Trophoblast cell (in vitro differentiated cells and primary cell): ENCODE results near the gene NPC1.
"Not testable (repeated sequence)": the region's sequence is repeated elsewhere in the genome, so short reads cannot be mapped to it uniquely, and the experiment has no call there.

Experiments
- DNase-seq, 2 donors: peaks; one replicate each; pipeline ENCODE4 v3.0.0-alpha.2; 2016
- H2AFZ ChIP-seq: 2 replicates; pipeline ENCODE4 v1.6.1; 2013; ENCODE audit warnings: low read length, moderate library complexity, mild to moderate bottlenecking; ENCODE audit not compliant: insufficient read depth, poor library complexity
- H2AK5ac ChIP-seq: 2 replicates; pipeline ENCODE4 v1.6.1; 2013; ENCODE audit warnings: mild to moderate bottlenecking, low read length
- H2BK120ac ChIP-seq: 2 replicates; pipeline ENCODE4 v1.6.1; 2013; ENCODE audit warnings: low read length, mild to moderate bottlenecking, moderate library complexity; ENCODE audit not compliant: insufficient read depth, poor library complexity
- H2BK12ac ChIP-seq: 2 replicates; pipeline ENCODE4 v1.6.1; 2013; ENCODE audit warnings: mild to moderate bottlenecking, low read length, moderate library complexity
- H2BK5ac ChIP-seq: 2 replicates; pipeline ENCODE4 v1.6.1; 2013; ENCODE audit warnings: low read length, low read depth, moderate library complexity, mild to moderate bottlenecking; ENCODE audit not compliant: poor library complexity
- H3K14ac ChIP-seq: 2 replicates; pipeline ENCODE4 v1.6.1; 2013; ENCODE audit warnings: mild to moderate bottlenecking, low read length
- H3K18ac ChIP-seq: 2 replicates; pipeline ENCODE4 v1.6.1; 2013; ENCODE audit warnings: mild to moderate bottlenecking, low read length
- H3K23ac ChIP-seq: 2 replicates; pipeline ENCODE4 v1.6.1; 2013; ENCODE audit warnings: low read length
- H3K27ac ChIP-seq: 2 replicates; pipeline ENCODE4 v1.5.1; 2013; ENCODE audit warnings: low read depth, mild to moderate bottlenecking, inconsistent platforms, low read length, moderate library complexity
- H3K27me3 ChIP-seq: 2 replicates; pipeline ENCODE4 v1.6.1; 2013; ENCODE audit warnings: inconsistent platforms, mild to moderate bottlenecking, low read length, moderate library complexity; ENCODE audit not compliant: insufficient read depth
- H3K36me3 ChIP-seq, 2 experiments: 1 replicate in 1 of 2; 2 replicates in 1 of 2; pipeline ENCODE4 v1.6.1; 2013; ENCODE audit warnings: low read length in 2 of 2, mild to moderate bottlenecking in 2 of 2, moderate library complexity in 1 of 2; ENCODE audit not compliant: insufficient read depth in 2 of 2, control insufficient read depth in 1 of 2
- H3K4ac ChIP-seq: 2 replicates; pipeline ENCODE4 v1.6.1; 2013; ENCODE audit warnings: low read depth, mild to moderate bottlenecking, low read length, moderate library complexity
- H3K4me1 ChIP-seq, 2 experiments: 1 replicate in 1 of 2; 2 replicates in 1 of 2; pipeline ENCODE4 v1.6.1; 2013; ENCODE audit warnings: low read length in 2 of 2, mild to moderate bottlenecking in 2 of 2, moderate library complexity in 1 of 2; ENCODE audit not compliant: insufficient read depth in 2 of 2, control insufficient read depth in 1 of 2
- H3K4me2 ChIP-seq: 2 replicates; pipeline ENCODE4 v1.6.1; 2013; ENCODE audit warnings: inconsistent platforms, mild to moderate bottlenecking, low read length, moderate library complexity
- H3K4me3 ChIP-seq: 2 replicates; pipeline ENCODE4 v1.5.1; 2013; ENCODE audit warnings: mild to moderate bottlenecking, low read depth, low read length, inconsistent platforms
- H3K79me1 ChIP-seq: one replicate; pipeline ENCODE4 v1.6.1; 2013; ENCODE audit warnings: low read length
- H3K79me2 ChIP-seq: 2 replicates; pipeline ENCODE4 v1.6.1; 2013; ENCODE audit warnings: low read length, mild to moderate bottlenecking; ENCODE audit not compliant: control insufficient read depth, insufficient read depth, poor library complexity
- H3K9ac ChIP-seq: 2 replicates; pipeline ENCODE4 v1.6.1; 2013; ENCODE audit warnings: mild to moderate bottlenecking, low read length
- H3K9me3 ChIP-seq: 2 replicates; pipeline ENCODE4 v1.6.1; 2013; ENCODE audit warnings: low read depth, mild to moderate bottlenecking, control low read depth, inconsistent platforms, low read length; ENCODE audit not compliant: insufficient read depth
- H4K12ac ChIP-seq: 2 replicates; pipeline ENCODE4 v1.6.1; 2013; ENCODE audit warnings: low read depth, mild to moderate bottlenecking, low read length, moderate library complexity
- H4K8ac ChIP-seq: 2 replicates; pipeline ENCODE4 v1.6.1; 2013; ENCODE audit warnings: low read depth, mild to moderate bottlenecking, low read length, moderate library complexity
- H4K91ac ChIP-seq: one replicate; pipeline ENCODE4 v1.6.1; 2013; ENCODE audit warnings: low read depth, mild to moderate bottlenecking, low read length, moderate library complexity
- WGBS: extraction: QIAGEN DNeasy Blood & Tissue Kit; methylation state at CpG from one replicate; pipeline ENCODE4 v1.1.7; 2013; ENCODE audit warnings: missing lambda C conversion rate; ENCODE audit not compliant: insufficient read length, insufficient coverage; ENCODE audit errors: extremely low coverage; 5-methylcytosine and 5-hydroxymethylcytosine counted together

NPC1 gene

GRCh38 chr18:23493654-23494053 is 92.7 kb downstream of the NPC1 start:
- DNase-seq, result no peak

GRCh38 chr18:23489586-23489985 is 96.7 kb downstream of the NPC1 start:
- not testable (repeated sequence) for H3K36me3 ChIP-seq, H3K4ac ChIP-seq, H3K23ac ChIP-seq, H2BK12ac ChIP-seq, H3K9ac ChIP-seq, H2BK5ac ChIP-seq, H4K91ac ChIP-seq, H3K14ac ChIP-seq, H2BK120ac ChIP-seq, H2AK5ac ChIP-seq, H3K4me2 ChIP-seq, H3K27me3 ChIP-seq, H3K79me1 ChIP-seq, H3K4me1 ChIP-seq, H4K8ac ChIP-seq, DNase-seq, H4K12ac ChIP-seq, H3K79me2 ChIP-seq, H3K18ac ChIP-seq, H3K4me3 ChIP-seq, H3K9me3 ChIP-seq, H3K27ac ChIP-seq, H2AFZ ChIP-seq
- no CpG with 5 or more reads among the region's 5 CpGs for WGBS

More at GRCh38 chr18:23493654-23494053, 92.7 kb downstream of the NPC1 start:
- no peak overlapping the region for H3K9ac ChIP-seq
- H3K9me3 ChIP-seq, result no peaks in the 10 kb centered on the region
- no peak overlapping the region for H2AK5ac ChIP-seq
- no peak overlapping the region for H3K4ac ChIP-seq
- WGBS, result no CpG with 5 or more reads among the region's 1 CpG
- no peak overlapping the region for H2BK5ac ChIP-seq
- H4K91ac ChIP-seq, result no peak overlapping the region
- no peak overlapping the region for H3K18ac ChIP-seq
- no peak overlapping the region for H2AFZ ChIP-seq
- no peak overlapping the region for H3K23ac ChIP-seq
- no peaks in the 10 kb centered on the region for H3K4me1 ChIP-seq
- H4K12ac ChIP-seq, result no peak overlapping the region
- no peaks in the 10 kb centered on the region for H3K79me2 ChIP-seq
- no peaks in the 10 kb centered on the region for H3K27me3 ChIP-seq
- no peak overlapping the region for H3K4me3 ChIP-seq
- no peak overlapping the region for H2BK12ac ChIP-seq
- no peak overlapping the region for H2BK120ac ChIP-seq
- H3K36me3 ChIP-seq, result no peaks in the 10 kb centered on the region
- H4K8ac ChIP-seq, result no peak overlapping the region
- H3K79me1 ChIP-seq, result no peaks in the 10 kb centered on the region
- no peak overlapping the region for H3K4me2 ChIP-seq
- H3K27ac ChIP-seq, result no peak overlapping the region
- no peak overlapping the region for H3K14ac ChIP-seq

GRCh38 chr18:23487738-23488570 is 98.4 kb downstream of the NPC1 start:
- H3K23ac ChIP-seq, result no peak overlapping the region
- no peak overlapping the region for H3K14ac ChIP-seq
- no peak overlapping the region for H3K4me2 ChIP-seq
- H3K9me3 ChIP-seq, result no peaks in the 10 kb centered on the region
- no peak overlapping the region for H4K91ac ChIP-seq
- H2AFZ ChIP-seq, result no peak overlapping the region
- no peak overlapping the region for H2AK5ac ChIP-seq
- H3K4me1 ChIP-seq, result no peaks in the 10 kb centered on the region
- H4K8ac ChIP-seq, result no peak overlapping the region
- H3K18ac ChIP-seq, result no peak overlapping the region
- no peaks in the 10 kb centered on the region for H3K27me3 ChIP-seq
- H3K27ac ChIP-seq, result no peak overlapping the region
- no peak overlapping the region for H4K12ac ChIP-seq
- H3K79me2 ChIP-seq, result no peaks in the 10 kb centered on the region
- WGBS, result no CpG with 5 or more reads among the region's 14 CpGs
- no peak overlapping the region for H3K9ac ChIP-seq
- H3K4ac ChIP-seq, result no peak overlapping the region
- no peaks in the 10 kb centered on the region for H3K79me1 ChIP-seq
- H3K36me3 ChIP-seq, result no peaks in the 10 kb centered on the region
- no peak for DNase-seq
- H2BK12ac ChIP-seq, result no peak overlapping the region
- H2BK5ac ChIP-seq, result no peak overlapping the region
- no peak overlapping the region for H2BK120ac ChIP-seq
- no peak overlapping the region for H3K4me3 ChIP-seq

- H2BK120ac ChIP-seq, result no peak overlapping the region
- H3K27me3 ChIP-seq, result no peaks in the 10 kb centered on the region
- H3K4me1 ChIP-seq, result no peaks in the 10 kb centered on the region
- no peak overlapping the region for H4K12ac ChIP-seq
- H2AFZ ChIP-seq, result no peak overlapping the region
- no peaks in the 10 kb centered on the region for H3K79me1 ChIP-seq
- H3K27ac ChIP-seq, result no peak overlapping the region
- H3K9me3 ChIP-seq, result no peaks in the 10 kb centered on the region
- no peak overlapping the region for H2BK5ac ChIP-seq
- H3K4ac ChIP-seq, result no peak overlapping the region
- H3K4me3 ChIP-seq, result no peak overlapping the region
- H3K14ac ChIP-seq, result no peak overlapping the region
- no peak overlapping the region for H4K8ac ChIP-seq
- H2AK5ac ChIP-seq, result no peak overlapping the region
- DNase-seq, result no peak
- H3K9ac ChIP-seq, result no peak overlapping the region
- H3K4me2 ChIP-seq, result no peak overlapping the region
- H3K79me2 ChIP-seq, result no peaks in the 10 kb centered on the region
- no peak overlapping the region for H4K91ac ChIP-seq
- no peak overlapping the region for H2BK12ac ChIP-seq
- no CpG with 5 or more reads among the region's 7 CpGs for WGBS
- H3K36me3 ChIP-seq, result peaks cover 7 to 12% of the 10 kb centered on the region in 2 experiments
- H3K18ac ChIP-seq, result no peak overlapping the region
- H3K23ac ChIP-seq, result no peak overlapping the region
Observed at GRCh38 chr18:23485386-23485785, 100.9 kb downstream of the NPC1 start.
